Activated CD4-positive, alpha-beta T cell treated with anti-CD3 and anti-CD28 coated beads, Interleukin-2, amount 50 U/mL, for 48 hours (primary cell): ENCODE results near the gene ZNF627.
"Not testable (repeated sequence)": the region's sequence is repeated elsewhere in the genome, so short reads cannot be mapped to it uniquely, and the experiment has no call there.

ENCODE experiments used
- DNase-seq, 2 experiments: peaks; one replicate each; pipeline ENCODE4 v3.0.0-alpha.2; 2020

ZNF627 gene

GRCh38 chr19:11576227-11576626 lies 21.1 kb upstream of the ZNF627 start:
- no peak for DNase-seq

GRCh38 chr19:11577451-11578257 lies 19.6 kb upstream of the ZNF627 start, which contains the start of gene ACP5:
TSS of gene ACP5 (minus strand) at chr19:11577645. CDS start at chr19:11577317, 328 bp downstream.
- DNase-seq, result no peak

GRCh38 chr19:11578258-11579142 lies 18.8 kb upstream of the ZNF627 start:
- peak; percentile 44 to 50 for DNase-seq

GRCh38 chr19:11580116-11580515 lies 17.2 kb upstream of the ZNF627 start:
- DNase-seq, result no peak

- peak; percentile 58 to 64 for DNase-seq
Measured at GRCh38 chr19:11581740-11582139, 15.5 kb upstream of the ZNF627 start.

- no peak for DNase-seq
Measured at GRCh38 chr19:11586331-11586730, 11.0 kb upstream of the ZNF627 start.

GRCh38 chr19:11587302-11587974 lies 9.8 kb upstream of the ZNF627 start:
- peak; percentile 84 to 86 for DNase-seq

- DNase-seq, result no peak
Measured at GRCh38 chr19:11587975-11588631, 9.2 kb upstream of the ZNF627 start.

GRCh38 chr19:11594084-11594483 lies 3.2 kb upstream of the ZNF627 start:
- DNase-seq, result no peak

GRCh38 chr19:11596156-11596555 lies 1.1 kb upstream of the ZNF627 start:
- DNase-seq, result no peak

- DNase-seq, result no peak
Measured at GRCh38 chr19:11598103-11598483, 810 bp downstream of the ZNF627 start.

- no peak for DNase-seq
Measured at GRCh38 chr19:11598746-11599145, 1.5 kb downstream of the ZNF627 start.

- DNase-seq, result not testable (repeated sequence)
Measured at GRCh38 chr19:11599704-11600103, 2.4 kb downstream of the ZNF627 start.

- no peak for DNase-seq
Measured at GRCh38 chr19:11606484-11606883, 9.2 kb downstream of the ZNF627 start.

GRCh38 chr19:11611730-11612129 lies 14.4 kb downstream of the ZNF627 start:
- no peak for DNase-seq

- no peak for DNase-seq
Measured at GRCh38 chr19:11612816-11613511, 15.7 kb downstream of the ZNF627 start.

GRCh38 chr19:11617180-11618062 lies 20.1 kb downstream of the ZNF627 start:
- DNase-seq, result no peak

GRCh38 chr19:11620553-11620952 lies 23.3 kb downstream of the ZNF627 start:
- DNase-seq, result no peak

- DNase-seq, result not testable (repeated sequence)
Measured at GRCh38 chr19:11622401-11622800, 25.1 kb downstream of the ZNF627 start.

GRCh38 chr19:11624069-11624463 lies 26.8 kb downstream of the ZNF627 start:
- DNase-seq, result no peak

GRCh38 chr19:11626252-11626651 lies 29.0 kb downstream of the ZNF627 start:
- DNase-seq, result no peak
